Breast epithelium (tissue), 4 donors: ENCODE results near the gene CIROP. TPM values are rescaled to one million over a fixed set of nuclear protein-coding genes. Genes with fewer than 3 reads are reported as not detected.

Source experiments
- DNase-seq, 2 donors: peaks; one replicate each; pipeline ENCODE4 v3.0.0-alpha.2; 2019; ENCODE audit warnings: low spot score in 2 of 2
- H3K27ac ChIP-seq, 2 donors: fragments of 200-600 bp; sonication (generic) in 1 of 2; one replicate each; pipeline ENCODE4 v1.5.1; 2016 to 2019; ENCODE audit warnings: mild to moderate bottlenecking in 1 of 2
- H3K27me3 ChIP-seq, 2 donors: fragments of 200-600 bp; sonication (generic) in 1 of 2; one replicate each; pipeline versions ENCODE4 v1.5.1 to v1.6.0; 2017 to 2019; ENCODE audit warnings: control low read depth in 1 of 2, mild to moderate bottlenecking in 1 of 2
- H3K36me3 ChIP-seq: fragments of 200-600 bp; one replicate; pipeline ENCODE4 v1.5.1; 2019
- H3K4me1 ChIP-seq, 2 donors: fragments of 200-600 bp; sonication (generic); one replicate each; pipeline ENCODE4 v1.5.1; 2016 to 2019; ENCODE audit warnings: control low read depth in 1 of 2
- H3K4me3 ChIP-seq, 3 donors: fragments of 200-600 bp; sonication (generic); 1 replicate in 2 of 3; 2 replicates in 1 of 3; pipeline ENCODE4 v1.5.1; 2016 to 2019; ENCODE audit warnings: mild to moderate bottlenecking in 3 of 3, moderate library complexity in 2 of 3
- H3K9me3 ChIP-seq, 2 donors: fragments of 200-600 bp; sonication (generic) in 1 of 2; one replicate each; pipeline ENCODE4 v1.5.1; 2016 to 2019; ENCODE audit warnings: control low read depth in 1 of 2
- POLR2A ChIP-seq: fragments of 450-650 bp; IDR thresholded peaks from one replicate; pipeline ENCODE4 v1.6.1; 2016; ENCODE audit warnings: antibody characterized with exemption, mild to moderate bottlenecking, moderate library complexity
- POLR2AphosphoS5 ChIP-seq, 3 donors: sonication (generic); formaldehyde crosslinking; IDR thresholded peaks; one replicate each; pipeline ENCODE4 v1.6.1; 2017; ENCODE audit warnings: antibody characterized with exemption in 3 of 3
- intact Hi-C: fragments of 100-400 bp; cut with DNase I; formaldehyde crosslinking; loops from one replicate; pipeline ENCODE4 v1.15.1; 2023; ENCODE audit warnings: low total_unique reads
- total RNA-seq, 3 donors: library from RNA; depleted of rRNA; stranded (reverse); fragments of >200 nt; gene quantifications; one replicate each; pipeline ENCODE4 v1.1.0, GENCODE V29; 2016
- TF ChIP-seq, protein P1 (sequence below), 3 donors: fragments of 450-650 bp; IDR thresholded peaks; one replicate each; pipeline ENCODE4 v1.5.1; 2016 to 2017; ENCODE audit warnings: antibody characterized with exemption in 3 of 3, mild to moderate bottlenecking in 3 of 3, moderate library complexity in 3 of 3

The CIROP gene, protein sequence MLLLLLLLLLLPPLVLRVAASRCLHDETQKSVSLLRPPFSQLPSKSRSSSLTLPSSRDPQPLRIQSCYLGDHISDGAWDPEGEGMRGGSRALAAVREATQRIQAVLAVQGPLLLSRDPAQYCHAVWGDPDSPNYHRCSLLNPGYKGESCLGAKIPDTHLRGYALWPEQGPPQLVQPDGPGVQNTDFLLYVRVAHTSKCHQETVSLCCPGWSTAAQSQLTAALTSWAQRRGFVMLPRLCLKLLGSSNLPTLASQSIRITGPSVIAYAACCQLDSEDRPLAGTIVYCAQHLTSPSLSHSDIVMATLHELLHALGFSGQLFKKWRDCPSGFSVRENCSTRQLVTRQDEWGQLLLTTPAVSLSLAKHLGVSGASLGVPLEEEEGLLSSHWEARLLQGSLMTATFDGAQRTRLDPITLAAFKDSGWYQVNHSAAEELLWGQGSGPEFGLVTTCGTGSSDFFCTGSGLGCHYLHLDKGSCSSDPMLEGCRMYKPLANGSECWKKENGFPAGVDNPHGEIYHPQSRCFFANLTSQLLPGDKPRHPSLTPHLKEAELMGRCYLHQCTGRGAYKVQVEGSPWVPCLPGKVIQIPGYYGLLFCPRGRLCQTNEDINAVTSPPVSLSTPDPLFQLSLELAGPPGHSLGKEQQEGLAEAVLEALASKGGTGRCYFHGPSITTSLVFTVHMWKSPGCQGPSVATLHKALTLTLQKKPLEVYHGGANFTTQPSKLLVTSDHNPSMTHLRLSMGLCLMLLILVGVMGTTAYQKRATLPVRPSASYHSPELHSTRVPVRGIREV
- total RNA-seq, result not detected

DNA sequence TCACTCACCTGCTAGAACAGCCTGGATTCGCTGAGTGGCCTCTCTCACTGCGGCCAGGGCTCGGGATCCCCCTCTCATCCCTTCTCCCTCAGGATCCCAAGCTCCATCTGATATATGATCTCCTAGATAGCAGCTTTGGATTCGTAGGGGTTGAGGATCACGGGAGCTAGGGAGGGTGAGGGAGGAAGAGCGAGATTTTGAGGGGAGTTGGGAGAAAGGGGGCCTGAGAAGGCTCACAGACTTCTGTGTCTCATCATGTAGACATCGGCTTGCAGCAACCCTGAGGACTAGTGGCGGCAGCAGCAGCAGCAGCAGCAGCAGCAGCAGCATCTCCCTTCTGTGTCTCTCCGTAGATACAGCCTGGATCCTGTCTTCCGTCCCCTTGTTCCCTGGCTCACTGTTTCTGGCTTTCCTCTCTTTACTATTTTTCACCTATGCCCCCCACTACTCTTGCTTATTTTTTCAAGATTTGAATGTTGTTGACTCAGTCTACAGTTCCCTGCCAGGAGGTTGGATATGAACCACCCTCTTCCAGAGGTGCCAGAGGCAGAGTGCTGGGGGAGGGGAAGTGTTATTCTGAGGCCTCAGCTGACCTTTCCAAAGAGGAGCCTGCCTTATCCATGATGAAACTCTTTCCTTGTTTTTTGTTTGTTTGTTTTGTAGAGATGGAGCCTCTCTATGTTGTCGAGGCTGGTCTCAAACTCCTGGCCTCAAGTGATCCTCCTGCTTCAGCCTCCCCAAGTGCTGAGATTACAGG is at the start of gene CIROP:
Gene CIROP, minus strand, starts transcription at position 399 of the 757 bp plus-strand sequence. Its CDS starts 69 bp downstream, at position 330.
- no peak for DNase-seq
- no peaks in the 10 kb centered on the region for H3K4me1 ChIP-seq
- no peaks in the 10 kb centered on the region for H3K27me3 ChIP-seq
- H3K9me3 ChIP-seq, result no peaks in the 10 kb centered on the region
- intact Hi-C loops, result no loop called here
- no peak within 1 kb of the TSS for H3K4me3 ChIP-seq
- H3K36me3 ChIP-seq, result no peaks in the 10 kb centered on the region
- TF ChIP-seq, protein P1, sequence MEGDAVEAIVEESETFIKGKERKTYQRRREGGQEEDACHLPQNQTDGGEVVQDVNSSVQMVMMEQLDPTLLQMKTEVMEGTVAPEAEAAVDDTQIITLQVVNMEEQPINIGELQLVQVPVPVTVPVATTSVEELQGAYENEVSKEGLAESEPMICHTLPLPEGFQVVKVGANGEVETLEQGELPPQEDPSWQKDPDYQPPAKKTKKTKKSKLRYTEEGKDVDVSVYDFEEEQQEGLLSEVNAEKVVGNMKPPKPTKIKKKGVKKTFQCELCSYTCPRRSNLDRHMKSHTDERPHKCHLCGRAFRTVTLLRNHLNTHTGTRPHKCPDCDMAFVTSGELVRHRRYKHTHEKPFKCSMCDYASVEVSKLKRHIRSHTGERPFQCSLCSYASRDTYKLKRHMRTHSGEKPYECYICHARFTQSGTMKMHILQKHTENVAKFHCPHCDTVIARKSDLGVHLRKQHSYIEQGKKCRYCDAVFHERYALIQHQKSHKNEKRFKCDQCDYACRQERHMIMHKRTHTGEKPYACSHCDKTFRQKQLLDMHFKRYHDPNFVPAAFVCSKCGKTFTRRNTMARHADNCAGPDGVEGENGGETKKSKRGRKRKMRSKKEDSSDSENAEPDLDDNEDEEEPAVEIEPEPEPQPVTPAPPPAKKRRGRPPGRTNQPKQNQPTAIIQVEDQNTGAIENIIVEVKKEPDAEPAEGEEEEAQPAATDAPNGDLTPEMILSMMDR (IDR thresholded peaks at IDR 0.05), result no peak
- TF ChIP-seq POLR2A (no peak), POLR2AphosphoS5 (IDR thresholded peaks at IDR 0.05) (no peak)
- no peak within 1 kb of the TSS for H3K27ac ChIP-seq

DNA sequence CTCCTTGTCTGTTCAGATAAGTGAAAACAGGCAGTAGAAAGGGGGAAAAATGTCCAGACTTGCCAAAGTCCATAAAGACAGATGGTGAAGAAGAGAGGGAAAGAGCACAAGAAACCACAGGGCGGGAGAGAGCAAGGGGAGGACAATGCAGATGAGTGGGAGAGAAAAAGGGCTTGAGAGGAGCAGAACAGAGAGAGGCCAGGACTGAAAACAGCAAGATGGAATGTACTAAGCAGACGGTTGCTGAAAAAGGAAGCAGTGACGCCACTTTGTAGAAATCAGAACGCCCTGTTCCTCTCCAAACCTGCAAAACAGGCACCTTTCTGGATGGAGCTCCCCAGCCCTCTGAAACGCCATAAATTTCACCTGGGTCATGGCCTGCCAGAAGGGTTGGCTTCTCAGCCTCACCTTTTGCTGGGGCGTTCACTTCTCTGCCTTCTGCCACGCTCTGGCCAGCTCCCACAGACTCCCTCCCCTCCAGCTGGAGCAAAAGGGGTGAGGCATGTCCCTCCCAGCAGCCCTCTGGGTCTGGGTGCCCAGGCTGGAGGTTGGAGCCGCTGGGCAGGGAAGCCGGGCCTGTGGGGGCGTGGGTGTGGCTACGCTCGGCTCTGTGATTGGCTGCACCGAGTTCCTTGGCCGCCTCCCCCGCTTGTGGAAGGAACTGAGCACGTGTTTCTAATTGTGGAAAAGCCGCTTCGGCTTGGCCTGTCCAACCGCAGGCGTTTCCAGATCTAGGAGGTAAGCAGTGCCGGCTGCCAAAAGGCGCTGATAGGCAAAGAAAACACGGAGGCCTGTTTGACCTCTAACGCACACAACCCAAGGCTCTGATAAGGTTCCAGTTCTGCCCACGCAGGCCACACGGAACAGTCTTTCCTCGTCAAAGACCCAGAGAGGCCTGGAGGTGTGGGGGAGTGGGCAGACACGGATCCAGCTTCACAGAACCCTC is 49.3 kb upstream of the CIROP start:
- Histone ChIP-seq H3K4me1 (peaks cover 3 to 10% of the 10 kb centered on the region in 2 donors), H3K27me3 (no peaks in the 10 kb centered on the region), H3K36me3 (no peaks in the 10 kb centered on the region), H3K27ac (peak overlapping the region; percentile 93 to 96), H3K4me3 (peak overlapping the region; percentile 38 to 54 (median 48)), H3K9me3 (no peaks in the 10 kb centered on the region)
- TF ChIP-seq, protein P1 (IDR thresholded peaks at IDR 0.05), result no peak
- TF ChIP-seq POLR2A (peak; percentile 44), POLR2AphosphoS5 (IDR thresholded peaks at IDR 0.05) (peak; percentile 51 to 84 (median 71))
- DNase-seq, result peak; percentile 90 to 91
- intact Hi-C loops, result no loop called here

DNA sequence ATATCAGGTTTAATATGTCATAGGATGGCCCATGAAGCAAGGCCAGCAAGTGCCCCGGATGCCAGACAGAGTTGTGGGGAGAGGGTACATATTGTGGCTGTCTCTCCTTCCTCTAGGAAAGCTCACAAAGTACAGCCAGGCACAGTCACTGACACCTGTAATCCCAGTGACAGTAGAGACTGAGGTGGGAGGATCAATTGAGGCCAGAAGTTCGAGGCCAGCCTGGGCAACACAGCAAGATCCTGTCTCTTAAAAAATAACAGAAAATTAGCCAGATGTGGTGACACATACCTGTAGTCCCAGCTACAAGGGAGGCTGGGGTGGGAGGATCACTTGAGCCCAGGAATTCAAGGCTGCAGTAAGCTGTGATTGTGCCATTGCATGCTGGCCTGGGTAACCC is 46.6 kb upstream of the CIROP start:
- no peaks in the 10 kb centered on the region for H3K36me3 ChIP-seq
- peaks cover 3 to 12% of the 10 kb centered on the region in 2 donors for H3K4me1 ChIP-seq
- TF ChIP-seq POLR2A (no peak), POLR2AphosphoS5 (IDR thresholded peaks at IDR 0.05) (no peak)
- TF ChIP-seq, protein P1 (IDR thresholded peaks at IDR 0.05), result no peak
- DNase-seq, result no peak
- H3K9me3 ChIP-seq, result no peaks in the 10 kb centered on the region
- no peak overlapping the region for H3K4me3 ChIP-seq
- H3K27ac ChIP-seq, result peak overlapping the region; percentile 44 to 87
- no peaks in the 10 kb centered on the region for H3K27me3 ChIP-seq
- intact Hi-C loops, result no loop called here

DNA sequence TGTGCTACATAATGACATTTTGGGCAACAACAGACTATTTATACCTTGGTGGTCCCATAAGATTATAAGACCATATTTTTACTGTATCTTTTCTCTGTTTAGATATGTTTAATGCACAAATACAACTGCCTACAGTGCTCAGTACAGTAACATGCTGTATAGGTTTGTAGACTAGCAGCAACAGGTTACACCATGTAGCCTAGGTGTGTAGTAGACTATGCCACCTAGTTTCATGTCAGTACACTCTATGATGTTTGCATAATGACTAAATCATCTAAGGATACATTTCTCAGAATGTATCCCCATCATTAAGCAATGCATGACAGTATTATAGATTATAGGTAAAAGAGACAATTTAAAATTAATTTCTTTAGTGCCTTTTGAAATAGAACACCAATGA is 45.0 kb upstream of the CIROP start:
- H3K27ac ChIP-seq, result peak overlapping the region; percentile 54 to 87
- H3K27me3 ChIP-seq, result no peaks in the 10 kb centered on the region
- peaks cover 3 to 16% of the 10 kb centered on the region in 2 donors for H3K4me1 ChIP-seq
- H3K4me3 ChIP-seq, result no peak overlapping the region
- H3K9me3 ChIP-seq, result no peaks in the 10 kb centered on the region
- no peaks in the 10 kb centered on the region for H3K36me3 ChIP-seq
- intact Hi-C loops, result no loop called here
- TF ChIP-seq, protein P1 (IDR thresholded peaks at IDR 0.05), result no peak
- TF ChIP-seq POLR2A (no peak), POLR2AphosphoS5 (IDR thresholded peaks at IDR 0.05) (no peak)
- DNase-seq, result no peak
